ENCODE data around the gene PTPRT.

PTPRT gene

DNA sequence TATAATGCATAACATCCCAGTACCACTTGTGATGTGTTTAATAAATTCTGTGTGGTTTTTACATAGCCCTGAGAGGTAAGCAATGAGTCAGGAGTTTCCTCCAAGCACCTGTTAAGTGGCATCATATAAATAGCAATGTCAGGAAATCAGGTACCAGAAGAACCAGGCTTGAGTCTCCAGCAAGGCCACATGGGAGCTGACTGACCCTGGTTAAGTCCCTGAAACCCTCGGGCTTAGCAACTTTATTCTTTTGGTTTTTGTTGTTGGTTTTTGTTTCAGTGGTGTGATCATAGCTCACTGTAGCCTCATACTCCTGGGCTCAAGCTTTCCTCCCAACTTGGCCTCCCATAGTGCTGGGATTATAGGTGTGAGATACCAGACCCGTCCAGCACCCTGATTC is 70.0 kb downstream of the PTPRT start:
- no peak for DNase-seq

DNA sequence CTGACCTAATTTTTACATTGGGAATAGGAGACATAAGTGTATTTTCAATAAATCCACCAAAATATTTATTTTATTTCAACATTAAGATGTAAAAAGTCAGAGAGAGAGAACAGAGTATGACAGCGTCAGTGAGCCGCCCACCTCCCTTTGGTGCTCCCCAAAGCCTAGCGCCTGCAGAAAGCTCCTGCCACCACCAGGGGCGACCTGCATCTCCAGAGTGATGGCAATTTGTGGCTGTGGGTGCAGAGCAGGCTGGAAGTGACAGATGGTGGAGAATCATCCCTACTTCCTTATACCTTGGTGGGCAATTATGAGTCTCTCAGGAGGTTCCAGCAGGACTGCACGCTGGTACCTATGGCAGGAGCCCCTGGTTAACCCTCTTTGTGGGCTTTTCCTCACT is 87.3 kb downstream of the PTPRT start:
- no peak for DNase-seq

DNA sequence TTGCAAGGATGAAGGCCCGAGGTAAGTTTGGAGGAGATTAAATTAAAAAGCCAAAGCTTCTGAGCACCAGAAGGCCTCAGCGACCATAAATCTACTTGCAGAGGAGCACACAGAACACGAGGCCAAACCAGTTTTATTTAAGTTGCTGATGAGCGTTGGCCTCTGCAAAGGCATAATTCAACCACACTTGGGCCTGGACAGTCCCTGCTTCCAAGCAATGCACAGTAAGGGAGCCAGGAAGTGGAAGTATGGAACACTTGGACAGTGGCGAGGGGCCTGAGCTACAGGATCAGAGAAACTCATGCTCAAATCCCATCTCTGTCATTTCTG is 92.8 kb downstream of the PTPRT start:
- DNase-seq = no peak

DNA sequence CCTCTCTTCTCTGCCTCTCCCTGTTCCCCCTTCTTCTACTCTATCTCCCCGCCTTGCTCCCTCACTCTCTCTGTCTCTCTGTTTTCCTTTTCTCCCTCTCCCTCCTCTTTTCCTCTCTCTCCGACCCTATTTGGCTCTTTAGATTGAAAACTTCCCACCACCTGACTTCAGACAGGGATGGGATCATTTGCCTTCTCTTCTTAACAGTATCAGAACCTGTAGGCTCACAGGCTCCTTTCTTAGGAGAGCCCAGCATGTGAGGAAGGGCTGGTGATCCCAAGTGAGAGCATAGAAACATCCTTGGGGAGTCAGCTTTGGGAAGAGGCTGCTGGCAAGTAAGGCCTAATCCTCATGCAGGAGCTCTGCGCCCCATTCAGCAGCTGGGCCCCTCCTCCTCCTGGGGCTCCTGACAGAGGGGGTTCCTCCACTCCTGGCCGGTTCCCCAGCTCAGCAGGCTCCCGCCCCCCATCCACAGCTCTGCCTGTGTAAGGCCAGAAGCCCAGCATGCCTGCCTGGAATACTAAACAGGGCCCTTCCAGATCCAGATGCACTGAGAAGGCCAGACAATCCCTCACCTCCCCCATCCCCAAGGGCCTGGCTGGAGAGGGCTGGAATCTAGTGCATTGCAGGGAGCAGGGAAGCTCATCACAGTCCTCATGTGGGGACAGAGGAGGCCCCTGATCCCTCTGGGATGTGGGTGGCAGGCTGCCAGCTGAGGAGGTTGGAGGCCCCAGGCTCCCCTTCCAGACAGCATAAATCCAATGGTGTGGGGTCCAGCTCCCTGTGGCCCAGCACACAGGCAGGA is 93.4 kb downstream of the PTPRT start:
- DNase-seq = peak; percentile 39

DNA sequence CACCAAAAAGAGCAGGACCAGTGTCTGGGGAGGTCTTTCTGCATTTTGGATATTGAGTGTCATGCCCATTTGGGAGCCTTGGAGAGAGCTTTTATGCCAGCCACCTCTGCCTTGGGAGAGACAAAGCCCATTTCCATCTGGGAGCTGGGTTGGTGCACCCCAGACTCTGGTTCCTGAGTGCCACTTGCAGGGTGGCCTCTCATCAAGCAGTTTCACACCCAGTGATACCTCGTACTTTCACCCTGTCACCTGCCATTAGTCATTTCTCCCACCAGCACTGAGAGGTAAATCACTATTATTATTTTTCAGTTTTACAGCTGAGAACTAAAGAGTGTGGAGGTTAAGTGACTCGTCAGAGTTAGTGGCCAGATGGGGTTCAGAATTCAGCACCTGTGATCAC is 94.7 kb downstream of the PTPRT start:
- DNase-seq = no peak

DNA sequence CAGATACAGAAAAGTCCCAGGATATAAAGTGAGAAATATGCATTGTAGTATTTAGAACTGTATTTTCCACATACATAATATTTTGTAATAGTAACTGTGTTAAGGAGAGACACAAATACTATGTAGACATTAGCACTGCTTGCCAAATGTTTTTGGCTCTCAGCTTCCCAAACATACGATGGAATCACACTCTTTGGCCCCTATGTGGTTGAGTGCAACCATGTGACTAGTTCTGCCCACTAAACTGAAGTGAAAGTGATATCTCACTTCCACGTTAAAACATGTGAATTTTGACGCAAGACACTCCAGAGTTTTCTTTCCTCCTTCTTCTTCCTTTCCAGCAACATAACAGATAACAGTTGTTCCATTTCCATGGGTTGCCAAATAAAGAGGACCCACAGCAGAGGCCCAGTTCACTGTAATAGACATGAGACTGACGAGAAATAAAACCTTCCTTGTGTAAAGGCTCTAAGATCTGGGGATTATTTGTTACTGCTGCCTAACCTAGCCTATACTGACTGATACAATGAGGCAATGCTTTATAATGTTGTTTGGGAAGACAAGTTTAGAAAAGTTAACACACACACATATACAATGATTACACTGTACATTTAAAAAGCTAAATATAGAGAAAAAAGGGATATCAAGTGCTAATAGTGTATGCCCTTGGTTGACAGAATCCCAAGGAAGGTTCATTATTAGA is 97.2 kb downstream of the PTPRT start:
- DNase-seq = no peak

DNA sequence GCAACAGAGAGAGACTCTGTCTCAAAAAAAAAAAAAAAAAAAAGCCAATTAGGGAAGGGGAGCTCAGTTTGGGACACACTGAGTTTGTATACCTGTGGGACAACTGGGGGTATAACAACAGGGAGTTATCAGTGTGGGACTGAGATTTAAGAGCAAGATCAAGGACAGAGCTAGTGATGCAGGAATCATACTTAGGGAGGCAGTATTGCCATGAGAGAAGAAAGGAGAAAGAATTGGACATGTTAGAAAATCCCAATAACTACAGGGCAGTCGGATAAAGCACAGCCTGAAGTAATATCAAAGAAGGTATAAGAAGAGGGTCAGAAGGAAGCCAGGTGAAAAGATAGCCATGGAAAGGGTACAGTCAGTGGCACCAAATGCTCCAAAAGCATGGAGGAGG is 121.2 kb downstream of the PTPRT start:
- DNase-seq = no peak

DNA sequence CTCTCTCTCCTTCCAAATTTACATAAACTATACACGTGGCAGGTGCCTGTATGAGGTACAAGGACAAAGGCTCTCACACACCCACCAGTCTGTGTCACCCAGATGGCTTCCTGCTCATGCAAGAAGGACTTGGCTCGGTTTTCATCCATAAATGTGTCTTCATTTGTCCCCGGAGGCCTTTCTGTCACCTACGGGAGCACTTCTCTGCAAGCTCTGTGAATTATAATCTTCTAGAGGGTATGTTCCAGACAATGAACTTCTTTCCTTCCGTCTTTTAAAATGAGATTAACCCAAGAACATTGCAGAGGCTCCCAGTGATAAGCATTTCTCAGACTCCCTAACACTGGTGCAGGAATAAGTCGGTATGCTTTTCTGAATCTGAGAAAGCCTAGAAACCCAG is 123.6 kb downstream of the PTPRT start:
- no peak for DNase-seq

DNA sequence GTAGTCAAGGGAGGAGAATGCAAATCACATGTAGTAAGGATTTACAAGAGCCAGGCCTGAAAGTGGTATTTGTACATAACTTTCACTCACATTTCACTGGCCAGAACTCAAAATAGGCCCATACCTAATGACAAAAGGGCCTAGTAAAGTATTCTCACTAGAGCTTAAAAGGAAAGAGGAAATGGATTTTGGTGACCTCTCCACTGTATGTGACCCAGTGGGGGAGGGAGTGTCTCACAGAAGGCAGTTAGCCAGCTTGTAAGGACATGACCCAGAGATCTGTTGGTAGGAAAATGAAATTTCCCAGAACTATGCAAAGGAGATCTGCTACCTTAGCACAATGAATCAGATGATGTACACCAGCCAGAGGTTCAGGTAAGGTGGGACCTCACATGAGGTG is 124.4 kb downstream of the PTPRT start:
- DNase-seq = no peak

DNA sequence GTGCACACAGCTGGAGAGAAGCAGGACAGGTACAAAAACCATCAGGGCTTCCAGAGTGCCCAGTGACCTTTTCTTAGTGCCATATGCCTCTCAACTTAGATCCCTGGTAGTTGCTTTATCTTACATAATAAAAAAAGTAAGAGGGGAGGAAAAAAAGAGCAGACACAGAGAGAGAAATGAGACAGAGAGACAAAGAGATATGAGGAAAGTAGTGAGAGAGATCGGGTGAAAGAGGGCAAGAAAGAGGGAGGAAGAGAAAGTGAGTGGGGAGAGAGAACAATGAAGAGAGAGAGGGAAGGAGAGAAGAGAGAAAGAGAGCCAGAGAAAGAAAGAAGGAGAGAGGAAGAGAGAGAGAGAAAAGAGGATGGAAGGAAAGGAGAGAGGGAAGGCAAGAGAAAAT is 131.6 kb downstream of the PTPRT start:
- DNase-seq = no peak

DNA sequence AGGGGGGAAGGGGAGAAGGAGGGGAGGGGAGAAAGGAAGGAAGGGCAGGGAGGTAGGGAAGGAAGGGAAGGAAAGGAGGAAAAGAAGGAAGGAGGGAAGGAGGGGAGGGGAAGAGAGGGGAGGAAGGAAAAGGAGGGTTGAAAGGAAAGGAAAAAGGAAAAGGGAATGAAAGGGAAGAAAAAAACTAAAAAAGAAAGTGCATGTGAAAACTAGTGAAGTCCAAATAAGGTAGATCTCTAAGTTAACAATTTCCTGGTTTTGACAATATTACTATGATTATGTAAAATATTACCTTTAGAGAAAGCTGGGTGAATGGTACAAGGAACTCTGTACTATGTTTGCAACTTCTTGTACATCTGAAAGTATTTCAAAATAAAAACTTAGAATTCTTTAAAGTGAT is 132.4 kb downstream of the PTPRT start:
- DNase-seq = no peak

DNA sequence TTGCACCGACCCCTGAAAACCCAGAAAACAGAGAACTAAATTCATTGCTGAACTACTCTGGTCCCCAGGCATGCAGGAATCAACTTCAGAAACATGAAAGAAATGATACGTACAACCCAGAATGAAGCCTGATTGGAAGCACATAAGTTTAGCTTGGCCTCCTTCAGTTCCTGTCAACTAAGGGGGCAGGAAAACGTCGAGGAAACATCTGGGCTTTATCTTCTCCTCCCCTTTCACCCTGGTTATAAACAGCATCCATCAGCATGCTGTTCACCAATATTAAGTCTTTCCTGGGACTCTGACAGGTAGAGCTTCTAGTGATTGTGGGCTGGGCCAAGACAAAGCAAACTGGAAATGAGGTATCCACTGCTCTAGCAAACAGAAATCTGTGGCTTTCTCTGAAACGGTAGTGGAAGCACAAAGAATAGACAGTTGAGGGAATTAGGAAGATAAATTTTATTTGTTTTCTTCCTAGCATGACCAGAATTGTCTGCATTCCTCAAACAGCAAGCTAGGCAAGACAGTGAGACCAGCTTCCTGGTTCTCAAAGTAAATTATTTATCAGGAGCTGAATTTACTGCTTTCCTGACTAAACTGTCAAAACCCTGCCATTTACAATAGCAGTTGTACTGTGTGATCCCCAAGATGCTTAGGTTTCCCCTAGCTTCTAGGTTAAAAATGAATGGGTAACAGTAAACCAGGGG is 134.4 kb downstream of the PTPRT start:
- DNase-seq = no peak

DNA sequence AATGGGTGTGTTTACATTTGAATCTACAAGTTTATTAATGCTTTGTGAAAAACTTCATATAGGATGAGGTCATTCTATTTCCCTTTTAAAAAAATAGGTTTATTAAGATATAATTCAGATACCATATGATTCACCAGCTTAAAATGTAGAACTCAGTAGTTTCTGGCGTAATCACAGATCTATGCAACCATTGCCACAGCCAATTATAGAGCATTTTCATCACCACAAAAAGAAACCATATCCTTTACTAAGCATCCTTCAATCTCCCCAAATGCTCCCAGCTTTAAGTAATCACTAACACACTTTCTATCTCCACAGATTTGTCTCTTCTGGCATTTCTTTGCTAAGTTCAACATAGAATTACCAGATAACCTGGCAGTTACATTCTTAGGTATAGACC is 137.2 kb downstream of the PTPRT start:
- no peak for DNase-seq

DNA sequence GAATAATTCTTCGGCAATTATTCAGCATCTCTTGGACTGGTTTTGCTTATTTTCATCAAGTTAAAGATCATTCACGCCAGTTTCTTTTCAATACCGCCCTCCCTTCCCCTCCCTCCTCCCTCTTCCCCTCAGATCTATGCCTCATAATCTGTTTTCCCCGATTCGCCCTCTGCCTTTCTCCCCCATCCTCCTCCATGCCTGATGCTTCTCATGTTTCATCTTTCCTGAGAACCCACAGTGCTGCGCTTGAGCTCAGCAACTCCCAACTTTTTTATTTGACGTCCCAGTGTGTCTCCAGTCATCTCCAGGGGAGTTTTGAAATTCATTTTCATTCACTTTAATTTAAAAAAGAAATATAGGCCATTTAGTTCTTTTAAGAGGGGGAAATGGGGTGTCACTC is 142.7 kb downstream of the PTPRT start:
- DNase-seq = no peak

DNA sequence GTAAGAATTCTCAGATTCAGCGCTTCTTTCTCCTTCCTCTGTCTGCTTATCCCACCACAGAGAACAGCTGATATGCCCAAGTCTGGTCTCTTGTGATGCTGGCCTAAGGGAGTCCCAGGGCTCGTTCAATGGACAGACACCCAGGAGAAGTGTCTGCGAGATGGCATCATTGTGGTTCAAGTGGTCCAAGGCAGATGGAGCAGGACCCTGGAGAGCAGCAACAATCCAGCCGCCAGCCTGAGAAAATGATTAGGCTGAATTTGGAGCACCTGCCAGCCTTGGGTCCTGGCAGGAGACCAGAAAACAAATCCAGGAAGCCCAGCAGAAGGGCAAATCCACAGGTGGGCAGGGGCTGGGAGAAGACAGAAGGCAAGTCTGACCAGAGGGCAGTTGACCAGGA is 145.8 kb downstream of the PTPRT start:
- DNase-seq = no peak

DNA sequence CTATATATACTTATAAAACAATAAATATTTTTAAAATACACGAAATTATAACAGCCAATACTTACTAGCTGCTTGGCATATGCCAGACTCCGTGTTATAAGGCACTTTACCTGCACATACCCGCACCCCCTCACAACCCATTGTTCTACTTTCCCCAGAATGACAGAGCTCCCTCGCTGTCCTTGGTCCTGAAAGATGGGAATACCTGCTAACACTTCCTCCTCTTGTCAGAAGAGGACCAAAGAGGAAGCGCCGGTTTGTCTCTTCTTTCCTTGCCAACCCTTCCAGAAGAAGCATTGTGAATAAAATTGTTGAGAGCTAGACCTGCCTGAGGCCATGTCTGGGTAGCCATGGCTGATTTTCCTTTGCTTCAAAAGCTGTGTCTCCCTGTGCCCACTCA is 149.3 kb downstream of the PTPRT start:
- DNase-seq = no peak

DNA sequence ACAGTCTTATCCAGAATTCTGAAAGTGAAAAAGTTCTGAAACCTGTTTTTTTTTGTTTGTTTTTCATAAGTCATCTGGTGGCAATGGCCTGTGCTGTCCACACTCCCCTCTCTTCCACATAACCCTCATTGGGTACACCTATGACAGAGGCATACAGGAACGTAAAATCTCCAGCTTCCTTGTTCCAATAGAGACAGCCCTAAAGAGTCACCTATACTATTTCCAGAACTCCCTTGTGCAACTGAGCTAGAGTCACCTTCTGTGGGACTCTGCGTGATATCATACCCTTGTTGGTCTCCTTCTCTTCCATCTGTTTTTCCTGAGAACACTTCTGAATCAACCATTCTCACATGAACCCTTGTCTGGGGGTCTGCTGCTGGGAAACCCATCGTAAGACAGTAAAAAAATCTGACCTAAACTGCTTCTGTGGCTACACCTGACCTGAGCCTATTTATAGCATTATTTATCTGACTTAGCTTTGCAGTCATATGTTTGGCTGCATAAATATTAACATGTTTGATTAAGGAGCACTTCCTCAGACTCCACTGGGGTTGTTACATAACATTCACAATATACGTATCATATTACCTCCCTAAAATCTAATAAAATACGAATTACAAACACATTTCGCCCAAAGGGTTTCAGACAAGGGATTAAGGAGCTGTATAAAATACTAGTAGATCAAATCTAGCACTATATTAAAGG is 151.9 kb downstream of the PTPRT start:
- DNase-seq = no peak

DNA sequence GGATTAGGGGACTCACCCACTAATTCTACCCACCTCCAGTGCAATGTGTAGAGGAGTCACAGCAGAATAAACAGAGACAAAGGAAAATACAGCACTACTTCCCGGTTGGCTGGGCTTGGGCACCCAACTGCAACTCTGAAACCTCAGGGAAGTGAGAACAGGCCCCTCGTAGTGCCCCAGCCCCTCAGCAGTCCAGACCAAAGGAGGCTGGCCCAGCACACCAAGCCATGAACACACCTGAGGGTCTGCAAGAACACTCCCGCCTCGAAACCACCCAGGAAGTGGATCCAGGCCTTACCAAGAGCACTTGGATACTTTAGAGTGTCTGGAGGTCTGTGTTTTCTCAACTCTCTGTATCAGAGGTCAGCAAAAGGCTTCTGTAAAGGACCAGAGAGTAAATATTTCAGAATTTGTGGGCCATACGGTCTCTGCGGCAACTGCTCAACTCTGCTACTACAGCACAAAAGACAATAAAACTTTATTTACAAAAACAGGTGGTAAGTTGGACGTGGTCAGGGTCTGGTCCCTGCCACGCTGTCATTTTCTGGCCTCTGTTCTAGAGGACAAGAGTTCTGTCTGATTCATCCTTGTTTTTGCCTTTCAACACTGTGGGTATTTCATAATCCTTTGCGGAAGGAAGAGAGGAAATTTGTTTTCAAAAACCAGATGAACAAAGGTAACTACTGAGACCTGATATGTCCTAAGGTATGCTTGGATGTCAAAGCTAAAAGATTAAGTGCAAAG is 154.6 kb downstream of the PTPRT start:
- no peak for DNase-seq

DNA sequence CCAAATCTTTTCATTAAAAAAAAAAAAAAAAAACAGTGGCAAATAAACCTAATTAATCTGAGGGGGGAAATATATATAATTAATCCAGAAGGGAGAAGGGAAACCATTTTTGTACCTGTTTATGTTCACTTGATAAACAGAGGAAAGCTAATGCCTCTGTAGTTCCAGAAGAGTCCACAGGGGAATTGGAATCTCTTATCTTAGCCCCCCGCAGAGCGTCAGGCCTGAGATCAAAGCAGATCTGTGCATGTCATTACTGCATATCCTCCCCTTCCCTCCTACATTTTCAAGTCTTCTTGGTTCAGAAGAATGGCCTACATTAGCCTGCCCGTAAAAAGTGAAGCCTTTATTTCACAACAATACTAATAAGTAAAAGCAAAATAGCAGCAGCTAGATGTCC is 157.2 kb downstream of the PTPRT start:
- DNase-seq = no peak

DNA sequence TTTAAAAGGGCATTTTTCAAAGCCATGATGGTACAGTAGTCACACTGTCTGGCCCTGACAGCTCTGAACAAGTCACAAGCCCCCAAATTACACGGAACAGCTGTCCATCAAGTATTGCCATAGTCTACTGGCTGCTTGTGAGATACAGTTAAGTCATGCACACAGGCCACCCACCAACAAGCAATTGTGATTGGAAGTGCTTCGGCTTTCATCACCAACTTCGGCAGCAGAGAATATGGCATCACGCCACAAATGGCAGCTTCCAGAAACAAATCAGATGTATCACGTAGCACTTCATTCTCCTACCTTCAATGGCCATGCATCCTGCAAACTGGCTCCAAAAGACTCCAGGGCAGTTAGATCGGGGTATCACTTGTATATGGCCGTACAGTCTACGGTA is 160.5 kb downstream of the PTPRT start:
- DNase-seq = no peak

DNA sequence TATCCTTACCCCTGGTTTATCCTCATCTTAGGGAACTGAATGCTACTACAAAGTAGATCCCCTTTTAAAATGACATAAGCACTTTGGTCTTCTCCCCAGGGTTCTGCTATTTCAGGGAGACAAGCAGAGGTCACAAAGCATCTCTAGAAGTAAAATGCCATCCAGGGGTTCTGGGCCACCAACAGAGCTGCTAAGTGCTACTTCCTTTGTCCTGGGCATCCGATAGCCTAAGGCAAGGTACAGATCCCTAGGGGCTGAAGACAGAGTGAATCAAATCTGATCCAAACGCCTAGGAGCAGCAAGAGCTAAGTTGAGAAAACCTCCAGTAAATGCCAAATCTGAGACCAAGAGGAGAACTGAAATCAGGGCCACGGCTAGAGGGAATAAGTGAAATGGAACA is 161.2 kb downstream of the PTPRT start:
- DNase-seq = no peak

DNA sequence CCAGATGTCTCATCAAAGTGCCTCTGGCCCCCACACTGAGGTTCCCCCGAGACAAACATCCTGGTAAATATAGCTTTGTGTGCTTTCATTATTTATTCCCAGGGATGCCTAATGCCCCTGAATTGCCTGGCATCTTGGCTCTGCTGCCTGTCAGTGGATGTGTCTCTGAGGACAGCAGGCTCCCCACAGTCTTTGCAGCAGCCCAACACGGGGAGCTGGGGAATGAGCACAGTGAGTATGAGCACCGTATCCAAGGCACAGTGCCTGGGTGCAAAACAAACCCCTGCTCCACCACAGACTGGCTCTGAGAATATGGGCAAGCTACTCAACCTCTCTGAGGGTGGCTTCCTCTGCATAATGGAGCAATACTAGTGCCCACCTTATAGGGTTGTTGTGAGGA is 165.9 kb downstream of the PTPRT start:
- DNase-seq = no peak

All from right kidney (tissue), 1 donor.